Activated CD4-positive, CD25-positive, alpha-beta regulatory T cell treated with anti-CD3 and anti-CD28 coated beads, Interleukin-2, amount 50 U/mL, for 16 hours (primary cell): ENCODE measurements around the gene USHBP1.
A peak's percentile ranks its signal among the peaks of the same experiment; 100 is the strongest.
"Not testable (repeated sequence)": the region's sequence is repeated elsewhere in the genome, so short reads cannot be mapped to it uniquely, and the experiment has no call there.

Experiments used
- DNase-seq: peaks from one replicate; pipeline ENCODE4 v3.0.0-alpha.2; 2020; ENCODE audit warnings: low read depth, low spot score

Gene USHBP1

GRCh38 chr19:17296273-17296672 lies 31.7 kb upstream of the USHBP1 start:
- no peak for DNase-seq

- not testable (repeated sequence) for DNase-seq
Observed at GRCh38 chr19:17295551-17295950, 31.0 kb upstream of the USHBP1 start.

- DNase-seq, result no peak
Observed at GRCh38 chr19:17294051-17294891, 29.7 kb upstream of the USHBP1 start.

GRCh38 chr19:17293605-17294004 lies 29.1 kb upstream of the USHBP1 start:
- no peak for DNase-seq

GRCh38 chr19:17292301-17293074 lies 27.9 kb upstream of the USHBP1 start:
- DNase-seq, result peak; percentile 42

GRCh38 chr19:17289489-17289888 lies 24.9 kb upstream of the USHBP1 start:
- no peak for DNase-seq

- DNase-seq, result no peak
Observed at GRCh38 chr19:17286752-17287151, 22.2 kb upstream of the USHBP1 start.

- no peak for DNase-seq
Observed at GRCh38 chr19:17286263-17286662, 21.7 kb upstream of the USHBP1 start.

GRCh38 chr19:17285415-17286135 lies 21.0 kb upstream of the USHBP1 start:
- DNase-seq, result no peak

- no peak for DNase-seq
Observed at GRCh38 chr19:17283504-17283996, 19.0 kb upstream of the USHBP1 start.

- DNase-seq, result peak; percentile 42
Observed at GRCh38 chr19:17282488-17283125, 18.1 kb upstream of the USHBP1 start.

- DNase-seq, result no peak
Observed at GRCh38 chr19:17281391-17282304, 17.1 kb upstream of the USHBP1 start, which contains the start of gene ANKLE1. Gene ANKLE1 (plus strand): TSS chr19:17281901. CDS start chr19:17281921, 20 bp downstream.

- DNase-seq, result no peak
Observed at GRCh38 chr19:17279436-17279835, 14.9 kb upstream of the USHBP1 start.

GRCh38 chr19:17275441-17276175 lies 11.1 kb upstream of the USHBP1 start:
- no peak for DNase-seq

- not testable (repeated sequence) for DNase-seq
Observed at GRCh38 chr19:17274892-17275291, 10.3 kb upstream of the USHBP1 start.

- no peak for DNase-seq
Observed at GRCh38 chr19:17268754-17269153, 4.2 kb upstream of the USHBP1 start.

- DNase-seq, result peak; percentile 95
Observed at GRCh38 chr19:17266975-17267788, 2.6 kb upstream of the USHBP1 start, which contains the start of gene BABAM1. Gene BABAM1 (plus strand): TSS chr19:17267443. CDS start chr19:17268807, 1,364 bp downstream.

- no peak for DNase-seq
Observed at GRCh38 chr19:17266589-17266974, 2.0 kb upstream of the USHBP1 start.

GRCh38 chr19:17266026-17266425 lies 1.5 kb upstream of the USHBP1 start:
- DNase-seq, result no peak
